Left kidney (tissue), 2 donors: ENCODE results near the gene GCSAML. TPM values are rescaled to one million over a fixed set of nuclear protein-coding genes. Genes with fewer than 3 reads are reported as not detected.

ENCODE experiments used
- DNase-seq: peaks from one replicate; pipeline ENCODE4 v3.0.0-alpha.2; 2013
- polyA plus RNA-seq: library from polyadenylated mRNA; unstranded; fragments of 120-200 nt; gene quantifications from one replicate; pipeline ENCODE4 v1.2.1, GENCODE V29; 2013; ENCODE audit not compliant: insufficient read length

GCSAML gene
- polyA plus RNA-seq, 1 donor = 0.28 TPM

- no peak for DNase-seq
Measured at GRCh38 chr1:247574236-247574635, 25.3 kb downstream of the GCSAML start.

GRCh38 chr1:247574664-247575063 is 25.7 kb downstream of the GCSAML start:
- no peak for DNase-seq

- DNase-seq = peak; percentile 7
Measured at GRCh38 chr1:247576514-247576913, 27.6 kb downstream of the GCSAML start.

- no peak for DNase-seq
Measured at GRCh38 chr1:247578946-247579460, 30.1 kb downstream of the GCSAML start.

- DNase-seq = no peak
Measured at GRCh38 chr1:247588060-247588459, 39.1 kb downstream of the GCSAML start, which contains the start of gene OR2G2. OR2G2 (plus strand) TSS chr1:247588360; CDS start chr1:247588360, 0 bp downstream.

GRCh38 chr1:247605286-247605685 is 56.4 kb downstream of the GCSAML start, which contains the start of gene OR2G3:
OR2G3 (plus strand) TSS chr1:247605586; CDS start chr1:247605586, 0 bp downstream.
- DNase-seq = no peak

- DNase-seq = no peak
Measured at GRCh38 chr1:247613405-247613804, 64.5 kb downstream of the GCSAML start.

- DNase-seq = no peak
Measured at GRCh38 chr1:247614625-247615024, 65.7 kb downstream of the GCSAML start.

Other genes with a start within 250 kb of the GCSAML start
- 40.2 TPM for gene ZNF496, start 217.3 kb upstream of the GCSAML start, polyA plus RNA-seq
- gene NLRP3, start 133.0 kb upstream of the GCSAML start, polyA plus RNA-seq = 0.86 TPM
- 0.07 TPM for gene OR2B11, start 91.0 kb upstream of the GCSAML start, polyA plus RNA-seq
- 1.4 TPM for gene OR2C3, start 12.7 kb upstream of the GCSAML start, polyA plus RNA-seq
- gene OR2G2, start 39.2 kb downstream of the GCSAML start, polyA plus RNA-seq = not detected
- gene OR2G3, start 56.5 kb downstream of the GCSAML start, polyA plus RNA-seq = not detected
- gene OR13G1, start 130.6 kb downstream of the GCSAML start, polyA plus RNA-seq = not detected
- not detected for gene OR6F1, start 167.5 kb downstream of the GCSAML start, polyA plus RNA-seq
- gene OR14K1, start 189.5 kb downstream of the GCSAML start, polyA plus RNA-seq = not detected
- not detected for gene OR14A2, start 199.0 kb downstream of the GCSAML start, polyA plus RNA-seq
- 0.08 TPM for gene OR1C1, start 211.4 kb downstream of the GCSAML start, polyA plus RNA-seq